NK-92 (cell line): ENCODE measurements around the gene TMEM8B.

Experiments
- DNase-seq: peaks from one replicate; lab custom pipeline; 2025; ENCODE audit not compliant: unreplicated experiment; lab: John Stamatoyannopoulos, UW

Gene TMEM8B

DNA sequence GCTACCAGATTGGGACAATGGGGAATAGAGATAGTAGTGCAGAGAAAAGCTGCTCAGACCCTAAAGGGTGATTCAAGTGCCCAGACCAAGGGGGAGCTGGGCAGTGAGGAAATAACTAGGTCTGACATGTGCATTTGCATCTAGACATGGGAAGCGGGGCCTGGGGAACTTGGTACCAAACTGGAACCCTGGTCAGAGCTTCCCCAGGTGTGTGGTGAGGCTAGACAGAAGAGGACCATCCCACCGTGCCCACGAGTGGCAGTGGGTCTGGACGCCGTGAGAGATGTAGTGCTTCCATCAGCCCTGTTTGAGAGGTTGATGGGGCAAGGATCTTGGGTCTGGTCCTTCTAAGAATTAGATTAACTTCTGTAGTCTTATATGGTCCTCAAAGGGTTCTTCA, 7.6 kb downstream of the TMEM8B start:
- DNase-seq, result no peak

DNA sequence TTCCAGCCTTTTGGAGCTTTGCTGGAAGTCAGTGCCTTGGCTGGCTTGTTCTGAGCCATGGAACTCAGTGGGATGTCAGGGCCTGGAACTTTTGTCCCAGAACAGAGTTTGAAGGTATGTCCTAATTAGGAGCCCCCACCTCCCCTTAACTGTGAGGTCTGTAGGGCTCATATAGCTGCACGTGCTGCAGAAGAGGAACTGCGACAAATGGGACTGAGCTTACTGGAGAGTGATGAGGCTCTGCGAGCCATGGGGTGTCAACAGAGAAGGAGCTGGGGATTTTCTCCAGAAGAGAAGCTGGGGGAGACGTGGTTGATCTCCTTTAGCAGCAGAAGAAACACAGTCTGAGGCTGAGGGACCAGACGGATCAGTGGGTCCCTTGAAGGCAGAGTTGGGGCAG, 10.9 kb downstream of the TMEM8B start:
- DNase-seq, result no peak

DNA sequence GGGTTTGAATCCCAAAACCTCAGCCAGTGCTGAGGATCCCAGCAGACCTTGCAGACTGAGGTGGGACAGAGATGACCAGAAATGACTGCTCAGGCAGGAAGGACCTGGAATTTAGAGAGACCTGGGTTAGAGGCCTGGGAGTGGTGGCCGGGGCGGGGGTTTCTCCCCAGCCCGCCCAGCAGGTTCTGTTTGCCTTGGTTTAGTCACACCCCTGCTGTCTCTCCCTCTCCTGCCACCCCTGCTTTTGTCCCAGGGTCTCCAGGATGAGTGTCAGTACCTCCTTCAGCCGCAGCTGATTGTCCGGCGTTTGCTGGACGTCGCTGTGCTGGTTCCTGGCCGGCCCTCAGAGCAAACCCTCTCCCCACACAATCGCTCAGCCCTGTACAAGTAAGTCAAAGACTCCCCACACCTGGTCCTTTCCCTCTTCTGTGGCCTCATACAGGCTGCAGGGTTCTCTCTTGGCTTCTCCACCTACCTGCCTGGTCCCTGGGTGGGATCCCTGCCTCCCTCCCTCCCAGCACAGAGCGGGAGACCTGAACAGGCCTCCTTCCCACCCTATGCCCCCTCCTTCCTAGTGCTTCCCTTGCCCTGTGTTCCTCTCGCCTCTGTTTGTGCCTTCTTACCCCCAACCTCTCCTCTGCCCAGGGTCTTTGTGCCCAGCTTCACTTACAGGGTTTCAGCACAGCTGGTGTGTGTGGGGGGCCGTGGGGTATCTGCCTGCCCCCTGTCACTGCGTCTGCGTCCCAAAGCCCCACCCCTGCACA, 12.0 kb downstream of the TMEM8B start:
- no peak for DNase-seq

DNA sequence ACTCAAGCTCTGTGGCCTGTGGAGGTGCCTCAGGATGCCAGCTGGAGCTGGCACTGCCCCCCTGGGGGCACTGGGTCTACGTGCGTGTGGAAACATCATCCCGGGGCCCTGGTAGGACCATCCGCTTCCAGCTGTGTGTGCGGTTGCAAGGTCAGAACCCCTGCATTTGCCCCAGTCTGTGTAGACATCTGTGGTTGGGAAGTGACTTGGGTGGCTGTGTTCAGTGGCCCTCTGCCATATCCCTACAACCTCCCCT, 12.5 kb downstream of the TMEM8B start:
- DNase-seq, result no peak

DNA sequence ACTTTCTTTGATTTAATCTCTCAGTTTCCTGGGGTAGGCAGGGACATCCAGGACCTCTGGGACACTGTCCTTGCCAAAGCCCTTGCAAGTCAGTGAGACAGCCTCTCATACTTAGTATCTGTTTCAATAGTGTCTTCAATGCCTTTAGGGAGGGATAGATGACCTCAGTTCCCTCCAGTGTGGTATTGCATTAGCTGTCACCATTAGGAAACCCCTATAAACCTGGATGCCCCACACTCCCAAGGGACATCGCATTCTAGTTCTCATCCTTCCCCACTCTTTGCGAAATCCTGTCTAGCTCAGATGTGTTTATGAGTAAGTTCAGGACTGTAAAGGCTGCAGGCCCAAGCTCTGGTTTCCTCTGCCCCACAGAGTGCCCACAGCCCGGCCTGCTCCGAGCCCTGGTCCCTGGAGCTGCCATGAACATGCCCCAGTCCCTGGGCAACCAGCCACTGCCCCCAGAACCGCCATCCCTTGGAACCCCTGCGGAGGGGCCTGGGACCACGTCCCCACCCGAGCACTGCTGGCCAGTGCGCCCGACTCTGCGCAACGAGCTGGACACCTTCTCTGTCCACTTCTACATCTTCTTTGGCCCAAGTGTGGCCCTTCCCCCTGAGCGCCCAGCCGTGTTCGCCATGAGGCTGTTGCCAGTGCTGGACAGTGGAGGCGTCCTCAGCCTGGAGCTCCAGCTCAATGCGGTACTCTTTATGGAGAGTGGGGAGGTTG, 13.2 kb downstream of the TMEM8B start:
- no peak for DNase-seq

DNA sequence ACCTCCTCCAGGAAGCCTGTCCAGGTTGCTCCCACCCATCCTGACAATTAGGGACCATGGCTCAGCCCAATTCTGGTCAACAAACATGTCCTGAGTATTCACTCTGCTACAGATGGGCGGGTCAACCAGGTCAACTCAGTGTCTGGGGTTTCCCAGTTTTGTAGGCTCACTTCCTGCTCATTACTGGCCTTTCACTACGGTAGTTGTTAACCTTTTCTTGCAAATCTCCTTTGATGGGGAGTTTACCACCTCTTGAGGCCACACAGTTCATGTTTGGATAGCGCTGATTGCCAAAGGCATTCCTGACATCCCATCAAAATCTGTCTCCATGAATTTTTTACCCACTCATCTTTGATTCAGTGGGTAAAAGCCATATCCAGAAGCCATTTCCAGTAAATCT, 13.8 kb downstream of the TMEM8B start:
- no peak for DNase-seq

DNA sequence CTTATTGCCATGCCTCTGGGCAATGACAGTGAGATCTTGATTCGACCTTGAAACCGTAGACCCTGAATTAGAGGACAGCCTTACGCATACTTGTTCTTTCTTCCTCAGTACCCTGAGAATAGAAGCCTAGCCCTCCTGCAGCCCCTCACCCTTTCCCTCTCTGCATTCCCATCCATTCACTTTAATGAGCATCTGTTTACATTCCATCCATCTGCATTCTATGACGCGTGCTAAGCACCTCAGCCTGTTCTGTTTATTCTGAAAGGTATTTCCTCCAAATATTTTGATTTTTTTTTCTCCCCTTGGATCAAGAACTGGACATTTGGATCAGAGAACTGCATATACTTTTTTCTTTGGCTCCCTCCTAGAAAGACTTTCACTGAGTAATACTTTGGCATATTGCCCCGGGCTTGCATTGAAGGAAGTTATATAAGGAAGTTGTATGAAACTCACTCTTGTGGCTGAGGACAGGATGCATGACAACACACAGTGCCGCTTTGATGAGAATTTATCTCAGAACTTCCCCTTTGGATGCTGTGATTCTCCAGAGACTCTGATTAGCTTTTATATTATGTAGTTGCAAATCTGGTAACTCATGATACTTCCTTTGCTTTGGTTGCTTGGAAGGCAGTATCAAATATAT, 15.7 kb downstream of the TMEM8B start:
- DNase-seq, result no peak

DNA sequence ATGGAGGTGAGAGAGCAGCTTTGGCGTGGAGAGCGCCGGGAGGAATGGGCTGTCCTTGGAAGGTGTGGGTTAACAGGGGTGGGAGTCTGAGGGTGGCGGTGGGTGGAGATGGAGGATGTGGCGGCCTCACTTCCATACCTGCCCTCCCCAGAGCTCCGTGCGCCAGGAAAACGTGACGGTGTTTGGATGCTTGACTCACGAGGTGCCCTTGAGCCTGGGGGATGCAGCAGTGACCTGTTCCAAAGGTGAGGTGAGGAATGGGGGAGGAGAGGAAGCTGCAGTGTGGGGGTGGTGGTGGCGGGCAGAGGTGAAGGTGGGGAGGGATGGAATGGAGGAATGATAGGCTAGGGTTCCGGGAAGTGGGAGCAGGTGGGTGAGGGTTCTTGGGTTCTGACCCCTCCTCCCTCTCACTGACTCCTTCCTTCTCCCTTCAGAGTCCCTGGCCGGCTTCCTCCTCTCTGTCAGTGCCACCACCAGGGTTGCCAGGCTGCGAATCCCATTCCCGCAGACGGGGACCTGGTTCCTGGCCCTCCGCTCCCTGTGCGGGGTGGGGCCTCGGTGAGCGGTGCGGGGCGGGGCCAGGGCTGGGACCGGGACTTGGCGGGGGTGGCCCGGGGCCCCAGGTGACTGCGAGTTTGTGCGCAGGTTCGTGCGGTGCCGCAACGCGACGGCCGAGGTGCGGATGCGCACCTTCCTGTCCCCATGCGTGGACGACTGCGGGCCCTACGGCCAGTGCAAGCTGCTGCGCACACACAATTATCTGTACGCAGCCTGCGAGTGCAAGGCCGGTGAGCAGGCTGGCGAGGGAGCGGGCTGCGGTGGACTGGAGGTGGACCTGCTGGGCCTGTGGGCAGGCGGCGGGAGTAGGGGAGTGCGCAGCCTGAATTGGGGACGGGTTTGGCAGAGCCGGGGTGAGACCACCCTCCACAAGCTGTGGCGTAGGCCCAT, 17.1 kb downstream of the TMEM8B start:
- no peak for DNase-seq

DNA sequence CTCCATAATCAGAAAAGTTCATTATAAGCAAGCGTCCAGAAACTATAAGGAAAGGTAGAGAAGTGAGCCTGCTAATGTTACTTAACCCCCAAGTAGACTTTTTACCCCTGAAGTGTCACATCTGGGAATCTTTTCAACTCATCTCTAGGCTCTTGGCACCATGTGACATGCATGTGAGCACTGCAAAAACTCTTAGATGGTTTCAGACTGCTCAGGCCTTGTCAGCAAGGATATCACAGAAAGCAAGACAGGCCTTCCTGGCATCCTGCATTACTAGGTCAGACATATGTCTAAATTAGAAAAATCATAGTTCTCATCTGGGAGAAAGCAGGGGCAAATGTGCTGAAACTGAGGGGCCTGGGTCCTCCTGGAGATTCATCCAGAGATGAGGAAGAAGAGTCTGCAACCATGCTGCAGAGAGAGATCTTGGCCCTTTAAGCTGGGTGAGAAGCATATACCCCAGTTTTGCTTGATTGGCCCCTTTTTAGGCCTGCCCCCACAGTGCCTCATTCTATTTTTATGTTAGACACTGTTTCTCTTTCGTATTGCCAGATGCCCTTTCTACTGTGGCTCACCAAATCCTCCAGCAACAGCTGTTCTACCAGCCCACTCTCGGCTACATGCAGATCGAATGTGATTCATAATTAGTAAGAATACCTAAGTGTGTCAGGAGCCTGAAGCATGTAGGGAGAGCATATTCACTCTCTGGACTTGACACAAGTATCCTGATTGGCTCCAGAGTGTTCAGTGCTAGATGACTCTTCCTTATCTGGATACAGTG, 19.0 kb downstream of the TMEM8B start:
- no peak for DNase-seq

DNA sequence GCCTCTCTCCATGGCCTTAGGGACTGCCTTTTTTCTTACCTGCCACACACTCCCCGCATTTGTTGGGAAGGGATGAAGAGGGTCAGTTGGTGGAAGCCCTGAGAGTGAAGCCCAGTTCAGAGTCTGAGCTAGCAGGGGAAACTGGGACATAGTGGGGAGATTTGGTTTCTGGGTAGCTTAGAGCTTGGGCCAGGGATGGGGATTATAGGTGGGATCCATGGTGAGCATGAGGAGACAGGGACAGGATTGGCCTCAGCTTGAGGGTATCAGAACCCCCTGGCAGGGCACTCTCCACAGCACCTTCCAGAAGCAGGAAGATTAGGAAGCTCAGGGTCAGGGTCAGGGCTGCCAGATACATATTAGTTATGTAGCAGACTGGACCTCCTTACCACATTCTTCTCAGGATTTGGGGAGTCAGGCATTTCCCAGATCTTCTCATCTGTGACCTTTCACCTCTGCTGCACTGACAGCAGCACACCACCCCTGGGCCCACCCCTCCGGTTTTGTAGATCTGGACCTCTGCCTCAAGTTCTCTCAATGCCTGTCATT, 23.3 kb downstream of the TMEM8B start:
- no peak for DNase-seq

DNA sequence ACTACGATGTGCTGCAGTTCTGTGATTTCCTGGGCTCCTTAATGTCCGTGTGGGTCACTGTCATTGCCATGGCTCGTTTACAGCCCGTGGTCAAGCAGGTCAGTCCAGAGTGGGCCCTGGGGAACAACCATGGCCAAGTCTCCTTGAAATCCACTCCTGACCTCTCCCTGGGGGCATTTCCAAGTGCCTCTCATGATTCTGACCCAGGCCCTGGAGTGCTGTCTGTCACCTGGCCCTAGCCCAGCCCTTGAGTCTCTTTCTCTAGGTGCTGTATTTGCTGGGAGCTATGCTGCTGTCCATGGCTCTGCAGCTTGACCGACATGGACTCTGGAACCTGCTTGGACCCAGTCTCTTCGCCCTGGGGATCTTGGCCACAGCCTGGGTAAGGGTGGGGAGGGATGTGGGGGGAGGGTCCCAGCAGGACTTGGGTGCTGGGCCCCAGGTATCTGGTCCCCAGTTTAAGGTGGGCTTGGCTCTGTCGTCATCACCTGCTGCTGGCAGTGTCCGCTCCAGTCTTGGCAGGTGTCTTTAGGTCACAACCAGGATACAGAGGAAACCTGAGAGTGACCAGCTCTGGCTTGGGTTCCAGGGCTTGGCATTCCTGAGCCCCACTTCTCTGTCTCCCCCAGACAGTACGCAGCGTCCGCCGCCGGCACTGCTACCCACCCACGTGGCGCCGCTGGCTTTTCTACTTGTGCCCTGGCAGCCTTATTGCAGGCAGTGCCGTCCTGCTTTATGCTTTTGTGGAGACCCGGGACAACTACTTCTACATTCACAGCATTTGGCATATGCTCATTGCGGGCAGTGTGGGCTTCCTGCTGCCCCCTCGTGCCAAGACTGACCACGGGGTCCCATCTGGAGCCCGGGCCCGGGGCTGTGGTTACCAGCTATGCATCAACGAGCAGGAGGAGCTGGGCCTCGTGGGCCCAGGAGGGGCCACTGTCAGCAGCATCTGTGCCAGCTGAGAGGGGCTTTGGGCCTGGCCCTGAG, 24.1 kb downstream of the TMEM8B start:
- no peak for DNase-seq

DNA sequence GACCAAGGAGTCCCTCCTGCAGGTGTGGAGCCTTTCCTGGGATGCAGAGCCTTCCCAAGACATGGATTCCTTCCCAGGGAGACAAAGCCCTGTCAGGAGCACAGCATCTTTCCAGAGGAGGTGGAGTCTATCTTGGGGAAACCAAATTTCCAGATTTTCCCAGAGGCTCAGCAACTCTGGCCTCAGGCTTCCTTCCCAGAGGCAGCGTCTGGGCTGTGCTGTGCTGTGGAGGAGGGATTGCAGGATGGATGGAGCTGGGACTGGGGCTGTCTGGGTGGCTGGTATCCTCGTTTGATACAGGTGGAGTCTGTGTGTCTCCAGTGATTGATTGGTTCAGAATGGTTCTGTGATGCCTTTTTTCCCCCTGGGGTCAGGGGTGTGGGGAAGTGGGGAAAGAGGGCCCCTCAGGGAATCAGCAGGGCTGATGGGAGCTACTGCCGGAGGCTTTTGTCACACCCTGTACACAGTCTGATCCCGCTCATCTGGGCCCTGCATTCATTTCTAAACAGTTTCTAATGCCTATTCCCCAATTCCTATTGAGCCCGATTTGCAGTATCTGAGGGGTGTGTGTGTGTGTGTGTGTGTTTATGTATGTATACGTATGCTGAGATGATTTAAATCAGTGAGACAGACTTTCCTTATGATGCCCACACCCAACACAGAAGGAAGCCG, 25.2 kb downstream of the TMEM8B start:
- no peak for DNase-seq

DNA sequence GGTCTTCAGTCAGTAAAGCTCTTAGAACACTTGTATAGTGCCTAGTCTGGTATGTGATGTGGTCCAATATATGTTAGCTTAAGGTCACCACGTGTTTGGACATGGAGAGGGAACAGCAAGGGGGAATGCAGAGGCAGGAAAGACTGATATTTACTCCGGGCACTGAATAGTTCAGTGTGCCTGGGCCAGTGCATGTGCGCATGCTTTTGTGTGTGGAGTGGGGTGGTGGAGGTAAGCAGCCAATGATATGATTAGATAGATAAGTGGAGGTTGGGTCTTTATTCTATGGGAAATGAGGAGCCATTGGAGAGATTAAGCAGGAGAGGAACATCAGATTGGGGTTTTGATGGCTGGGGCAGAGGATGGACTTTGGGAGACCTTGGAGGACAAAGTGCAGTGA, 27.2 kb downstream of the TMEM8B start:
- no peak for DNase-seq

DNA sequence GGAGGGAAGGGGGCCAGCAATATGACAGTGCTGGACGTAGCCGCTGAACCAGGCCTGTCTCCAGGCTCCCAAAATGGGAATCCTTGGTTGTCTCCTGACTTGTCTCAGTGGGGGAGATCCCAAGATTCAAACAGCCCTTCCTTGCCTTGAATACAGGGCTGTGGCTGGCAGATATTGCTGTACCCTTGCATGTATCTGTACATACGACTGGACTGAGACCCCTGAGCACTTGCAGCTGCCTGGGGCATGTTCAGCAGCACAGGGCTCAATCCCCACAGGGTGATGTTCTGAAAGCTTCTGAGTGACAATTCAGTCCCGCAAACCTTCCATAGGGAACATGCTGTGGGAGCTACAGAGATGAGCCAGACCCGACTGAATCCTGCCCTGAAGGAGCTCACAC, 27.9 kb downstream of the TMEM8B start:
- no peak for DNase-seq

DNA sequence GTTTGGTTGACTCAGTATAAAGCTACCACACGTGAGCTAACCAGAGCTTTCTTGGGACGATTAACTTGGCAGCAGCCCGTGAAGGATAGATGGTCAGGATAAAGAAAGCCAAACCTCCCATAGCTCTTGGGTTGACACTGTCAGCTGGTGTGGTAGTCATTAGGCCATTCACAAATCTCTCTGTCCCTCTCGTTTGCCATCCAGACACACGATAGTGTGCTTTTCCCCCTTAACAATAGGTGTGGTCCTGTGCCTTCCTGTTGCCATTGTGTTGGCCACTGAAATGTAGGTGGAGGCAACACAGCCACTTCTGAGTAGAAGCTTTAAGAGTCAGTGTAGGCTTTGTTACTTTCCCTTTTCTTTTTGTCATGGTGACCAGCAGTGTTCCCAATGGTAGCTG, 29.4 kb downstream of the TMEM8B start:
- DNase-seq, result no peak

DNA sequence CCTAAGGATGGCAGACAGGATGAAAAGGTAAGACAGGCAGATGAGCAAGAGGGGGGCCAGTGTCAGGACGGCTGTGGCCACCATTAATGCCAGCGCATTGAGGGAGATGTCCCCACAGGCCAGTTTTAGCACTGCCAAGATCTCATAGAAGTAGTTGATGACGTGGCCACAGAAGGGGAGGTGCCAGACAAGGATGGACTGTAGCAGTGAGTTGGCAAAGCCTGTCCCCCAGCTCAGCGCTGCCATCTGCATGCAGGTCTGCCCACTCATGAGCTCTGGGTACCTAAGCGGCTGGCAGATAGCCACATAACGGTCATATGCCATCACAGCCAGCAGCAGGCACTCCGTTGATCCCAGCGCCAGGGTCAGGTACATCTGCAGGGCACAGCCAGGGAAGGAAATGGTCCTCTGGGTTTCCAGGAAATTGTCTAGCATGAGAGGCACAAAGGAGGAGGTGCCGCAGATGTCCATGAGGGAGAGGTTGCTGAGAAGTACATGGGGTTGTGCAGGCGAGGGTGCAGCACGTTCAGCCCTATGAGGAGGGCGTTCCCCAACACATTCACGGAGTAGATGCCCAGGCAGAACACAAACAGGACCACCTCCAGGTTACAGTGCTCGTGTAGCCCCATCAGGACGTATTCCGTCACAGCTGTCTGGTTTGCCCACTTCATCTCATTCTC, 30.4 kb downstream of the TMEM8B start:
- no peak for DNase-seq

DNA sequence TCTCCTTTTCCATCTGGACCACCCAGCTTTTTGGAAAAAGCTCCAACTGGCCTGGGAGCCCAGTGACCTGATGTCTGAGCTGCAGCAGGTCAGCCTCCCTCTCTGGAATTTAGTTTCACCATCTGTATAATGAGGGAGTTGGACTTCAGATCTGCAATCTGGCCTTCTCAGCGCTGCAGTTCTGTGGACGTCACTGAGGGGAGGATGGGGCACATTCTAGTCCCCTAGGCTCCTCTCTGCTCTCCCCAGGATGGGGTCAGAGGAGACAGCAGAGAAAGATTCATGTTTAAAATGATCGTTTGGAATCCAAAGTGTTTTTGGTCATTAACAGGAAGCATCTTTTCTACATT, 30.9 kb downstream of the TMEM8B start:
- DNase-seq, result no peak
